GM23248 (cell line): ENCODE data around the gene APOA4. TPM values are rescaled to one million over a fixed set of nuclear protein-coding genes. Genes with fewer than 3 reads are reported as not detected.
A peak's percentile ranks its signal among the peaks of the same experiment; 100 is the strongest.

Experiments
- DNase-seq: peaks from one replicate; pipeline ENCODE4 v3.0.0-alpha.2; 2015
- H2AFZ ChIP-seq: fragments of 200-600 bp; sonication (generic); 2 replicates; pipeline ENCODE4 v1.6.1; 2016; ENCODE audit warnings: antibody characterized with exemption
- H3F3A ChIP-seq: fragments of 200-600 bp; sonication (generic); 2 replicates; pipeline ENCODE4 v1.6.1; 2016; ENCODE audit warnings: mild to moderate bottlenecking, antibody characterized with exemption, mixed run types; ENCODE audit not compliant: insufficient read depth
- H3K27ac ChIP-seq: fragments of 200-600 bp; sonication (generic); 2 replicates; pipeline ENCODE4 v1.5.1; 2016; ENCODE audit warnings: mild to moderate bottlenecking
- H3K27me3 ChIP-seq: fragments of 200-600 bp; sonication (generic); replicated peaks from 2 replicates; pipeline ENCODE4 v1.6.1; 2016; ENCODE audit warnings: mild to moderate bottlenecking; ENCODE audit not compliant: insufficient read depth
- H3K36me3 ChIP-seq: fragments of 200-600 bp; sonication (generic); 2 replicates; pipeline ENCODE4 v1.6.1; 2016; ENCODE audit warnings: low read depth, mild to moderate bottlenecking
- H3K4me1 ChIP-seq: fragments of 200-600 bp; sonication (generic); 2 replicates; pipeline ENCODE4 v1.6.1; 2016; ENCODE audit warnings: mild to moderate bottlenecking; ENCODE audit not compliant: insufficient read depth
- H3K4me2 ChIP-seq: fragments of 200-600 bp; sonication (generic); one replicate; pipeline ENCODE4 v1.6.1; 2016; ENCODE audit warnings: mild to moderate bottlenecking; ENCODE audit not compliant: unreplicated experiment
- H3K4me3 ChIP-seq: fragments of 200-600 bp; sonication (generic); 2 replicates; pipeline ENCODE4 v1.5.1; 2016; ENCODE audit warnings: mild to moderate bottlenecking
- H3K79me2 ChIP-seq: fragments of 200-600 bp; sonication (generic); 2 replicates; pipeline ENCODE4 v1.6.1; 2016; ENCODE audit warnings: mild to moderate bottlenecking; ENCODE audit not compliant: insufficient read depth
- H3K9ac ChIP-seq: fragments of 200-600 bp; sonication (generic); 2 replicates; pipeline ENCODE4 v1.6.1; 2016; ENCODE audit warnings: mild to moderate bottlenecking
- H3K9me2 ChIP-seq: fragments of 200-600 bp; sonication (generic); 2 replicates; pipeline ENCODE4 v1.6.1; 2016; ENCODE audit warnings: mixed run types, mild to moderate bottlenecking, moderate library complexity; ENCODE audit not compliant: insufficient read depth
- H3K9me3 ChIP-seq: fragments of 200-600 bp; sonication (generic); one replicate; pipeline ENCODE4 v1.6.1; 2017; ENCODE audit warnings: low read depth
- H4K20me1 ChIP-seq: fragments of 200-600 bp; sonication (generic); 2 replicates; pipeline ENCODE4 v1.6.0; 2016; ENCODE audit not compliant: insufficient read depth
- EZH2 ChIP-seq: fragments of 200-600 bp; sonication (generic); IDR thresholded peaks from 2 replicates; pipeline ENCODE4 v1.6.1; 2018; ENCODE audit warnings: antibody characterized with exemption, mild to moderate bottlenecking; ENCODE audit not compliant: insufficient read depth, poor library complexity, severe bottlenecking
- EZH2phosphoT487 ChIP-seq: fragments of 200-600 bp; sonication (generic); IDR thresholded peaks from 2 replicates; pipeline ENCODE4 v1.6.1; 2018; ENCODE audit warnings: antibody characterized with exemption, moderate library complexity, mild to moderate bottlenecking, low read depth; ENCODE audit not compliant: insufficient read depth
- WGBS, 2 experiments: methylation state at CpG; one replicate each; pipeline ENCODE4 v1.1.6; 2015 to 2017; ENCODE audit warnings: low lambda C conversion rate in 2 of 2, low coverage in 1 of 2; ENCODE audit errors: missing lambda C conversion rate in 2 of 2; 5-methylcytosine and 5-hydroxymethylcytosine counted together
- in situ Hi-C: fragments of 300-500 bp; cut with MboI; formaldehyde crosslinking; loops from 2 replicates; pipeline ENCODE4 v1.15.0; 2020
- polyA plus RNA-seq: library from polyadenylated mRNA; unstranded; fragments of >200 nt; fragmentation: Nextera tagmentation; extraction: Ambion mirVana; gene quantifications from 2 replicates; pipeline ENCODE4 v1.2.1, GENCODE V29; 2016
- total RNA-seq: library from RNA; depleted of rRNA; stranded (reverse); fragments of >200 nt; shearing (Covaris generic); gene quantifications from 2 replicates; pipeline ENCODE4 v1.2.3, GENCODE V29; 2014

APOA4 gene
- total and polyA plus RNA-seq, 2 experiments from 2014 or later, result not detected

- 76 to 80% methylated on average over 5 of the region's 5 CpGs for WGBS, 2 experiments
- no peaks in the 10 kb centered on the region for H3K9me3 ChIP-seq
- peak; percentile 42 for DNase-seq
- in situ Hi-C loops, result no loop called here
- no peaks in the 10 kb centered on the region; the same call in 1 of the 2 replicates for H3K36me3 ChIP-seq
- H3K4me3 ChIP-seq, result no peak overlapping the region
- H2AFZ ChIP-seq, result no peak overlapping the region
- no peaks in the 10 kb centered on the region for H3K9me2 ChIP-seq
- no peaks in the 10 kb centered on the region for H3K27me3 ChIP-seq
- H3K79me2 ChIP-seq, result no peaks in the 10 kb centered on the region
- H3K4me2 ChIP-seq, result peak overlapping the region; percentile 18
- TF ChIP-seq EZH2phosphoT487 (no peak), EZH2 (no peak)
- H3F3A ChIP-seq, result peaks cover 67% of the 10 kb centered on the region
- no peaks in the 10 kb centered on the region for H4K20me1 ChIP-seq
- H3K27ac ChIP-seq, result peak overlapping the region; percentile 81
- H3K4me1 ChIP-seq, result peaks cover 74% of the 10 kb centered on the region
- H3K9ac ChIP-seq, result no peak overlapping the region
Measured at GRCh38 chr11:116864531-116864930, 41.4 kb upstream of the APOA4 start.

GRCh38 chr11:116862951-116863350 is 39.8 kb upstream of the APOA4 start:
- Histone ChIP-seq H3K9me2 (no peaks in the 10 kb centered on the region), H3K27ac (peak overlapping the region; percentile 58), H2AFZ (no peak overlapping the region), H4K20me1 (no peaks in the 10 kb centered on the region), H3K9ac (no peak overlapping the region), H3K9me3 (no peaks in the 10 kb centered on the region), H3K4me3 (no peak overlapping the region), H3K4me2 (peak overlapping the region; percentile 9), H3K4me1 (peaks cover 73% of the 10 kb centered on the region), H3K36me3 (no peaks in the 10 kb centered on the region; the same call in 1 of the 2 replicates), H3K79me2 (no peaks in the 10 kb centered on the region), H3K27me3 (no peaks in the 10 kb centered on the region), H3F3A (peaks cover 67% of the 10 kb centered on the region)
- in situ Hi-C loops, result no loop called here
- TF ChIP-seq EZH2 (no peak), EZH2phosphoT487 (no peak)
- DNase-seq, result peak; percentile 61
- 93% methylated on average over 3 of the region's 3 CpGs for WGBS, 2 experiments

GRCh38 chr11:116862185-116862584 is 39.1 kb upstream of the APOA4 start:
- Histone ChIP-seq H3K36me3 (no peaks in the 10 kb centered on the region; the same call in 1 of the 2 replicates), H3K27me3 (no peaks in the 10 kb centered on the region), H2AFZ (no peak overlapping the region), H3K4me3 (no peak overlapping the region), H3K4me1 (peaks cover 73% of the 10 kb centered on the region), H3K9ac (no peak overlapping the region), H3K9me2 (no peaks in the 10 kb centered on the region), H4K20me1 (no peaks in the 10 kb centered on the region), H3K9me3 (no peaks in the 10 kb centered on the region), H3K27ac (peak overlapping the region; percentile 58), H3K79me2 (no peaks in the 10 kb centered on the region), H3K4me2 (peak overlapping the region; percentile 50), H3F3A (peaks cover 65% of the 10 kb centered on the region)
- no peak for DNase-seq
- TF ChIP-seq EZH2phosphoT487, result no peak
- TF ChIP-seq EZH2, result no peak
- WGBS, 2 experiments, result 58 to 64% methylated on average over 3 of the region's 3 CpGs
- in situ Hi-C loops, result no loop called here

GRCh38 chr11:116861539-116861938 is 38.4 kb upstream of the APOA4 start:
- Histone ChIP-seq H3K79me2 (no peaks in the 10 kb centered on the region), H2AFZ (no peak overlapping the region), H3F3A (peaks cover 62% of the 10 kb centered on the region), H4K20me1 (no peaks in the 10 kb centered on the region), H3K9me2 (no peaks in the 10 kb centered on the region), H3K9ac (no peak overlapping the region), H3K4me3 (no peak overlapping the region), H3K36me3 (no peaks in the 10 kb centered on the region; the same call in 1 of the 2 replicates), H3K4me1 (peaks cover 73% of the 10 kb centered on the region), H3K27me3 (no peaks in the 10 kb centered on the region), H3K9me3 (no peaks in the 10 kb centered on the region), H3K4me2 (peak overlapping the region; percentile 50), H3K27ac (peak overlapping the region; percentile 58)
- in situ Hi-C loops, result no loop called here
- no peak for TF ChIP-seq EZH2phosphoT487
- no peak for TF ChIP-seq EZH2
- WGBS, 2 experiments, result 0 to 25% methylated on average over 1 of the region's 1 CpG
- peak; percentile 80 for DNase-seq

- WGBS, 2 experiments, result 79 to 82% methylated on average over 6 of the region's 6 CpGs
- Histone ChIP-seq H3K9me3 (no peaks in the 10 kb centered on the region), H3K4me3 (no peak overlapping the region), H3K27me3 (no peaks in the 10 kb centered on the region), H3K9me2 (no peaks in the 10 kb centered on the region), H3K36me3 (no peaks in the 10 kb centered on the region; the same call in 1 of the 2 replicates), H2AFZ (no peak overlapping the region), H3K79me2 (peaks cover 3% of the 10 kb centered on the region; the same call in 1 of the 2 replicates), H4K20me1 (no peaks in the 10 kb centered on the region), H3K9ac (no peak overlapping the region), H3K4me2 (no peak overlapping the region), H3F3A (peaks cover 50% of the 10 kb centered on the region), H3K27ac (no peak overlapping the region), H3K4me1 (peaks cover 62% of the 10 kb centered on the region)
- DNase-seq, result no peak
- in situ Hi-C loops, result no loop called here
- TF ChIP-seq EZH2 (no peak), EZH2phosphoT487 (no peak)
Measured at GRCh38 chr11:116860303-116860702, 37.2 kb upstream of the APOA4 start.
